HL-60 (cell line): ENCODE measurements around the gene SLC22A23.

Source experiments
- DNase-seq, 2 experiments: peaks; one replicate each; pipeline ENCODE4 v3.0.0-alpha.2; 2010 to 2020; ENCODE audit warnings: low read depth in 1 of 2, low spot score in 1 of 2
- H3K27ac ChIP-seq: fragments of 250-450 bp; sonication (Bioruptor Pico); replicated peaks from 2 replicates; pipeline ENCODE4 v1.5.1; 2020; ENCODE audit warnings: mild to moderate bottlenecking, moderate library complexity
- H3K27me3 ChIP-seq: fragments of 250-450 bp; sonication (Bioruptor Pico); 2 replicates; pipeline ENCODE4 v1.5.1; 2021; ENCODE audit warnings: mild to moderate bottlenecking, moderate library complexity; ENCODE audit not compliant: insufficient read depth, poor library complexity, severe bottlenecking
- H3K4me3 ChIP-seq: replicated peaks from 2 replicates; pipeline ENCODE4 v1.5.1; 2011; ENCODE audit warnings: mild to moderate bottlenecking, control low read depth, low read length; ENCODE audit not compliant: insufficient read depth
- GABPA ChIP-seq: IDR thresholded peaks from 2 replicates; pipeline ENCODE4 v1.6.1; 2012; ENCODE audit warnings: low read depth
- POLR2AphosphoS5 ChIP-seq: IDR thresholded peaks from 2 replicates; pipeline ENCODE4 v1.6.1; 2012; ENCODE audit warnings: low read depth
- SPI1 ChIP-seq: IDR thresholded peaks from 2 replicates; pipeline ENCODE4 v1.6.1; 2012; ENCODE audit warnings: low read depth, mild to moderate bottlenecking, borderline replicate concordance
- TF ChIP-seq, protein P1 (sequence below): IDR thresholded peaks from 2 replicates; pipeline ENCODE4 v1.6.1; 2012; ENCODE audit warnings: low read depth; ENCODE audit not compliant: insufficient replicate concordance
- TF ChIP-seq, protein P2 (sequence below): IDR thresholded peaks from one replicate; pipeline ENCODE4 v1.5.1; 2011; ENCODE audit warnings: low read length, control low read depth, inconsistent platforms; ENCODE audit not compliant: insufficient read depth

Gene SLC22A23

DNA sequence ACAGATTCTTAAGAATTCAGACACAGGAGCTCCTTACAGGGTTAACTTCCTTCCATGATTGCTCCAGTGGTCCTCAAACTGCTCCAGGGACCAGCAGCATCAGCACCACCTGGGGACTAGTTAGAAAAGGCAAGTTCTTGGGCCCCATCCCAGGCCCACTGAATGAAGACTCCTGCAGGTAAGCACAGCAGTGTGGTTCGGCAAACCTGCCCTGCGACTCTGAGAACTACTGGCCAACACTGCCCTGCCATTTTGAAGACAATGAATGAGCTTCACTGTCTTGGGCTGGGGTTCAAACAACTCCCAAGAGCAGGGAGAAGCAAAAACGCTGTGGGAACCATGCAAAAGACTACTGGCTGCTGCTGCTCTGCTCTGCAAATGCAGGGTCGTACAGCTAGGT, 39.4 kb downstream of the SLC22A23 start:
- H3K27ac ChIP-seq, result no peak overlapping the region
- no peak overlapping the region for H3K4me3 ChIP-seq
- DNase-seq, result no peak
- no peaks in the 10 kb centered on the region for H3K27me3 ChIP-seq
- TF ChIP-seq, protein P1, sequence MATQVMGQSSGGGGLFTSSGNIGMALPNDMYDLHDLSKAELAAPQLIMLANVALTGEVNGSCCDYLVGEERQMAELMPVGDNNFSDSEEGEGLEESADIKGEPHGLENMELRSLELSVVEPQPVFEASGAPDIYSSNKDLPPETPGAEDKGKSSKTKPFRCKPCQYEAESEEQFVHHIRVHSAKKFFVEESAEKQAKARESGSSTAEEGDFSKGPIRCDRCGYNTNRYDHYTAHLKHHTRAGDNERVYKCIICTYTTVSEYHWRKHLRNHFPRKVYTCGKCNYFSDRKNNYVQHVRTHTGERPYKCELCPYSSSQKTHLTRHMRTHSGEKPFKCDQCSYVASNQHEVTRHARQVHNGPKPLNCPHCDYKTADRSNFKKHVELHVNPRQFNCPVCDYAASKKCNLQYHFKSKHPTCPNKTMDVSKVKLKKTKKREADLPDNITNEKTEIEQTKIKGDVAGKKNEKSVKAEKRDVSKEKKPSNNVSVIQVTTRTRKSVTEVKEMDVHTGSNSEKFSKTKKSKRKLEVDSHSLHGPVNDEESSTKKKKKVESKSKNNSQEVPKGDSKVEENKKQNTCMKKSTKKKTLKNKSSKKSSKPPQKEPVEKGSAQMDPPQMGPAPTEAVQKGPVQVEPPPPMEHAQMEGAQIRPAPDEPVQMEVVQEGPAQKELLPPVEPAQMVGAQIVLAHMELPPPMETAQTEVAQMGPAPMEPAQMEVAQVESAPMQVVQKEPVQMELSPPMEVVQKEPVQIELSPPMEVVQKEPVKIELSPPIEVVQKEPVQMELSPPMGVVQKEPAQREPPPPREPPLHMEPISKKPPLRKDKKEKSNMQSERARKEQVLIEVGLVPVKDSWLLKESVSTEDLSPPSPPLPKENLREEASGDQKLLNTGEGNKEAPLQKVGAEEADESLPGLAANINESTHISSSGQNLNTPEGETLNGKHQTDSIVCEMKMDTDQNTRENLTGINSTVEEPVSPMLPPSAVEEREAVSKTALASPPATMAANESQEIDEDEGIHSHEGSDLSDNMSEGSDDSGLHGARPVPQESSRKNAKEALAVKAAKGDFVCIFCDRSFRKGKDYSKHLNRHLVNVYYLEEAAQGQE, result no peak
- TF ChIP-seq SPI1 (no peak), POLR2AphosphoS5 (no peak), GABPA (no peak)
- TF ChIP-seq, protein P2, sequence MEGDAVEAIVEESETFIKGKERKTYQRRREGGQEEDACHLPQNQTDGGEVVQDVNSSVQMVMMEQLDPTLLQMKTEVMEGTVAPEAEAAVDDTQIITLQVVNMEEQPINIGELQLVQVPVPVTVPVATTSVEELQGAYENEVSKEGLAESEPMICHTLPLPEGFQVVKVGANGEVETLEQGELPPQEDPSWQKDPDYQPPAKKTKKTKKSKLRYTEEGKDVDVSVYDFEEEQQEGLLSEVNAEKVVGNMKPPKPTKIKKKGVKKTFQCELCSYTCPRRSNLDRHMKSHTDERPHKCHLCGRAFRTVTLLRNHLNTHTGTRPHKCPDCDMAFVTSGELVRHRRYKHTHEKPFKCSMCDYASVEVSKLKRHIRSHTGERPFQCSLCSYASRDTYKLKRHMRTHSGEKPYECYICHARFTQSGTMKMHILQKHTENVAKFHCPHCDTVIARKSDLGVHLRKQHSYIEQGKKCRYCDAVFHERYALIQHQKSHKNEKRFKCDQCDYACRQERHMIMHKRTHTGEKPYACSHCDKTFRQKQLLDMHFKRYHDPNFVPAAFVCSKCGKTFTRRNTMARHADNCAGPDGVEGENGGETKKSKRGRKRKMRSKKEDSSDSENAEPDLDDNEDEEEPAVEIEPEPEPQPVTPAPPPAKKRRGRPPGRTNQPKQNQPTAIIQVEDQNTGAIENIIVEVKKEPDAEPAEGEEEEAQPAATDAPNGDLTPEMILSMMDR, result no peak

DNA sequence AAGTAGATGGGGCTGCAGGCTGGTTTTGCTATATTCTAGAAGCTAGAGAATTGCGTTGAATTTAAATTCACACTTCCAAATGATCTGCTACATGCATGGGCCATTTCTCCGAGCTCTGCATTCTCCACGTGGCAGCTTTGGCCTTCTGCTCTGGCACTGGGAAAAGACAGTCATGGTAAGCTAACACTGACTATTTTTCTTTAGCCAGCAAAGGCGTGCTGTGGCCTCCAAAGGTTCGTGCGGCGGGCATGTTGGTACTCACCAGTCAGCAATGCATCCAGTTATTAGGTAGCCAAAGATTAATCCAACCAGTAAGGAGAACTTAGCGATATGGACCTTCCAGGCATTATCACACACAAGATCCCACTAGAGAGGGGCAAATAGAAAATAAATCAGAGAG, 41.4 kb downstream of the SLC22A23 start:
- TF ChIP-seq POLR2AphosphoS5 (no peak), SPI1 (no peak), GABPA (no peak)
- TF ChIP-seq, protein P1, result no peak
- TF ChIP-seq, protein P2, result no peak
- DNase-seq, result no peak
- no peak overlapping the region for H3K4me3 ChIP-seq
- no peaks in the 10 kb centered on the region for H3K27me3 ChIP-seq
- H3K27ac ChIP-seq, result no peak overlapping the region

DNA sequence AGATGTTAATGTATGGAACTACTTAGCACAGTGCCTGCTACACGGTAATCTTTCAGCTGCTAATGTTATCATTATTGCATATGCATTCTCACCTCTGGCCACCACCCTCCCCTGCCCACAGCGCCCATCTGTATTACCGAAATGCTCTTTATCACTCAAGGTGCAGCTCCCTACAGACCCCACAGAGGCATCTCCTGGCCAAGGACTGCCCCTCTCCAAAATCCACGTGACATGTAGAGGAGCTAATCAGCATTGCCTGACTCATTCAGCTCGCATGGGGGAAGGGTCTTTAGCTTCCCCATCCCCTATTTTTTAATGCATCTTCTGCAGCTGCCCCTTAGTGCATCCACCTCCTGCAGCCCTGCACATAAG, 41.8 kb downstream of the SLC22A23 start:
- H3K4me3 ChIP-seq, result no peak overlapping the region
- no peaks in the 10 kb centered on the region for H3K27me3 ChIP-seq
- no peak for DNase-seq
- H3K27ac ChIP-seq, result no peak overlapping the region
- no peak for TF ChIP-seq GABPA
- TF ChIP-seq, protein P1, result no peak
- no peak for TF ChIP-seq POLR2AphosphoS5
- TF ChIP-seq, protein P2, result no peak
- no peak for TF ChIP-seq SPI1
